Activated CD8-positive, alpha-beta memory T cell treated with anti-CD3 and anti-CD28 coated beads, Interleukin-2, amount 10 ng/mL, durations not matched to agents 7 days and 5 days (primary cell): ENCODE measurements around the gene FSHR. TPM values are rescaled to one million over a fixed set of nuclear protein-coding genes. Genes with fewer than 3 reads are reported as not detected.
A peak's percentile ranks its signal among the peaks of the same experiment; 100 is the strongest.

Source experiments
- ATAC-seq: fragments of 150-1000 bp; cut with Tn5 transposase; one replicate; pipeline ENCODE4 v1.10.0; 2021; ENCODE audit warnings: moderate library complexity
- CTCF ChIA-PET: fragments of 350-600 bp; sonication (Branson Sonifier 250); formaldehyde crosslinking; loops from one replicate; lab custom pipeline; 2021; ENCODE audit warnings: antibody characterized with exemption; lab: Charles Lee
- DNase-seq: peaks from one replicate; pipeline ENCODE4 v3.0.0-alpha.2; 2020
- H3K27ac Mint-ChIP-seq: one replicate; pipeline ENCODE4 v1.8.0; 2021; ENCODE audit warnings: mild to moderate bottlenecking, mixed read lengths
- H3K27me3 Mint-ChIP-seq: one replicate; pipeline ENCODE4 v1.8.0; 2021; ENCODE audit warnings: mixed read lengths
- H3K36me3 Mint-ChIP-seq: one replicate; pipeline ENCODE4 v1.8.0; 2021; ENCODE audit warnings: mild to moderate bottlenecking, mixed read lengths
- H3K4me1 Mint-ChIP-seq: one replicate; pipeline ENCODE4 v1.8.0; 2021; ENCODE audit warnings: mixed read lengths
- H3K4me3 Mint-ChIP-seq: one replicate; pipeline ENCODE4 v1.8.0; 2021; ENCODE audit warnings: mild to moderate bottlenecking, moderate library complexity, mixed read lengths
- H3K9me3 Mint-ChIP-seq: one replicate; pipeline ENCODE4 v1.8.0; 2022; ENCODE audit warnings: low read depth, mixed read lengths
- total RNA-seq, 2 experiments: library from RNA; stranded (reverse); gene quantifications; one replicate each; pipeline ENCODE4 v1.2.3, GENCODE V29; 2021

FSHR gene
- total RNA-seq, 2 experiments from 2014 or later, result not detected

DNA sequence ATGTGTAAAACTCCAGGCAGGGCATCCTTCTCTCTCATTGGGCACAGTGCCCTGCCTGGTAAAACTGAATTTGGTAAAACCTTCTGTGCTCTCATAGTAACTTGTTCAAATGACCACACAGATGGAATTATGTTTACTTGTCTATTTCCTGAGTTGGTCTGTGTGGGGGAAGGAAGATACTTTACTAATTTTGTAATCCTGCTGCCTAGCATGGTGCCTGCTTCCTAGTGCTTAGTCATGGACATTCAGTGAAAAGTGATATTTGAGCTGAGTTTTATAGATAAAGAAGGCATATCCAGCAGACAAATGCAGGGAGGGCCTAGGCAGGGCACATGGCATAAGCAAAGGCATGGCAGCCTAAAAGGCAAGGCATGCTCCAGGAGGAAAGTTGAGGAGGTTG, 199.4 kb downstream of the FSHR start:
- Mint-ChIP-seq H3K4me1 (no peaks in the 10 kb centered on the region), H3K27ac (no peak overlapping the region), H3K9me3 (no peaks in the 10 kb centered on the region), H3K27me3 (no peaks in the 10 kb centered on the region), H3K36me3 (no peaks in the 10 kb centered on the region), H3K4me3 (no peak overlapping the region)
- CTCF ChIA-PET, result no interaction called here
- ATAC-seq (no peak), DNase-seq (no peak)

DNA sequence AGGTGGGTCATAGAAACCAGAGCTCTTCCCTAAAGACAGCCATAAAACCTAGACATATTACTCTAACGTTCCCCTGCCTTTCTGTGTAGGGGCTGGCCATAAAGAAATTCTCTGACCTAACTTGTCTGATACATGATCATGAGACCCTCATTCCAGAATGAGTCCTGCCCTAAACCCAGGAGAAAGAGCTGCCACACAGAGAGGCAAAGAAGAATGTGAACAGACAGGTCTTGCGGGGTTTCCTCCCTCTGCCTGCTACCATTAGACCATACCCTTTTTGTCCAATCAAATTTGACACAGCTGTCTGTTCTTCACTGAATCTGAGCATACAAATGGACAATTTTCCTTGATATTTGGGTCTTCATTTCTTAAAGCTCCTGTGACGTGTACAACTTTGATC, 200.0 kb downstream of the FSHR start:
- DNase-seq, result no peak
- H3K9me3 Mint-ChIP-seq, result no peaks in the 10 kb centered on the region
- H3K4me3 Mint-ChIP-seq, result no peak overlapping the region
- H3K27me3 Mint-ChIP-seq, result no peaks in the 10 kb centered on the region
- no peak for ATAC-seq
- H3K4me1 Mint-ChIP-seq, result no peaks in the 10 kb centered on the region
- CTCF ChIA-PET, result no interaction called here
- no peaks in the 10 kb centered on the region for H3K36me3 Mint-ChIP-seq
- H3K27ac Mint-ChIP-seq, result no peak overlapping the region

DNA sequence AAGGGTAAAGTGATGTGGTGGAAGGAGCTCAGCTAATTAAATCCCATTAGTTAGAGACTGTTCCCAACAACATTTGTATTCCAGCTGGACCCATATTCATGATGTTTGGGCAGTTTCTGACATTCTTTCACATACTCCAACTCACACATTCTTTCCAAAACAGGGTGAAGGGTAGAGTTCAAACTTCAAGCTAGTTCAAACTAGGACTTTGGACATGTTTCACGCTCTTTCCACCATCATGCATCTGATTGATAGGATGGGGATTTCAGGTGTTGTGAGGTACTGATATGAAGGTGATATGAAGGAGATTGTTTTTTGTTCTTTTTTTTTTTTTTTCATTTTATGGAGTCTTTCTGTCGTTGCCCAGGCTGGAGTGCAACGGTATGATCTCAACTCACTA, 201.7 kb downstream of the FSHR start:
- Mint-ChIP-seq H3K9me3 (no peaks in the 10 kb centered on the region), H3K36me3 (no peaks in the 10 kb centered on the region), H3K27ac (no peak overlapping the region), H3K4me1 (no peaks in the 10 kb centered on the region), H3K4me3 (no peak overlapping the region), H3K27me3 (no peaks in the 10 kb centered on the region)
- no peak for DNase-seq
- CTCF ChIA-PET, result interaction anchor here (1.1 kb wide), 1 partner anchor 16 kb away, joined by 3 read pairs; no protein-coding TSS in a partner anchor
- no peak for ATAC-seq

DNA sequence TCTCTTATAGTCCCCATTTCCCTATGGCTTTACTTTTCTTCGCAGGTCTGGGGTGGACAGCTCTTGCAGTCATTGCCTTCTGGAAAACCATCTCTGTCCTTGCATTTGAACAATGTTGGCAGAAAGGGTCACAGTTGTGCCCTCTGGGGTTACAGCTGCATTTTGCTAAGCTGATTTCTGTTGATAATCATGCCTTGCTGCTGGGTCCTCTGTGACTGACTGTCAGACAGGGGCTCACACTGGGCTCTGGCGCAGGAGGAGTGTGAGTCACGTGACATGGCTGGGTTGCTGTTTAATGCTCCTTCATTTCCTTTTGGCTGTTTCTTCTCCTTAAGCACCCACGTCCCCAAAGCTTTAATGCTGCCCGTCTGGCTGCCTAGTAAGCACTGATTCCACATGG, 202.2 kb downstream of the FSHR start:
- Mint-ChIP-seq H3K4me3 (no peak overlapping the region), H3K27ac (no peak overlapping the region), H3K4me1 (no peaks in the 10 kb centered on the region), H3K36me3 (no peaks in the 10 kb centered on the region), H3K9me3 (no peaks in the 10 kb centered on the region), H3K27me3 (no peaks in the 10 kb centered on the region)
- DNase-seq, result no peak
- ATAC-seq, result no peak
- CTCF ChIA-PET, result interaction anchor here (1.1 kb wide), 1 partner anchor 15 kb away, joined by 3 read pairs; no protein-coding TSS in a partner anchor

DNA sequence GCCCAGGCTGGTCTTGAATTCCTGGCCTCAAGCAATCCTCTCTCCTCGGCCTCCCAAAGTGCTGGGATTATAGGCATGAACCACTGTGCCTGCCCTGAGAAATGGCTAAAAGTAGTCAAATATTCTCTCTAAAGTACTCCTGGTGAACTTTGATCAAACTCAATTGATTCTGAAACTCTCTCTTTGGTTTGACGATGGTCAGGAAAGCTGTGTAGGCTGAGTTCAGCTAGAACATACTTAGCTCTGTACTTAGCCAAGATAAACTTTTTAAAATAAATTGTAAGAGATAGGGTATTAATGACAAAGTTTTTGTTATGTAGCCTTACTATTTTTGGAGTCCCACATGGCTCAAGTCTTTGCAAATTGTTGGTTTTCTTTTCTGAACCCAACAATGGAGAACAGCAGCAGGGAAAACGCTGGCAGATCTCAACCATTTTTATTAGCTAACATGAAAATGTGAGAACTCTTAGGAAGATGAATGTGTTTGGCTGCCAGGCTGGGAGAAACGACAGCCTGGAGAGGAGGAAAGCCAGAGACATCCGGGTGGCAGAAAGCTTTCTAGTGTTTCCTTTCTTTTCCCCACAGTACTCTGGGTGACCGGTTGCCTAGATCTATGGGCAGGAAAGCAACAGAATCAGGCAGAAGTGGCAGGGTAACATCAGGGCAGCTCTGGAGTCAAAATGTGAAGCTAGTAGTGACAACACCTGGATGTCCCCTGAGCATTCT, 205.8 kb downstream of the FSHR start:
- Mint-ChIP-seq H3K27ac (no peak overlapping the region), H3K4me3 (no peak overlapping the region), H3K27me3 (peaks cover 3% of the 10 kb centered on the region), H3K4me1 (no peaks in the 10 kb centered on the region), H3K36me3 (no peaks in the 10 kb centered on the region), H3K9me3 (no peaks in the 10 kb centered on the region)
- DNase-seq, result no peak
- CTCF ChIA-PET, result interaction anchor here (1.2 kb wide), 1 partner anchor 1543 kb away, joined by 3 read pairs; no protein-coding TSS in a partner anchor
- ATAC-seq, result no peak

DNA sequence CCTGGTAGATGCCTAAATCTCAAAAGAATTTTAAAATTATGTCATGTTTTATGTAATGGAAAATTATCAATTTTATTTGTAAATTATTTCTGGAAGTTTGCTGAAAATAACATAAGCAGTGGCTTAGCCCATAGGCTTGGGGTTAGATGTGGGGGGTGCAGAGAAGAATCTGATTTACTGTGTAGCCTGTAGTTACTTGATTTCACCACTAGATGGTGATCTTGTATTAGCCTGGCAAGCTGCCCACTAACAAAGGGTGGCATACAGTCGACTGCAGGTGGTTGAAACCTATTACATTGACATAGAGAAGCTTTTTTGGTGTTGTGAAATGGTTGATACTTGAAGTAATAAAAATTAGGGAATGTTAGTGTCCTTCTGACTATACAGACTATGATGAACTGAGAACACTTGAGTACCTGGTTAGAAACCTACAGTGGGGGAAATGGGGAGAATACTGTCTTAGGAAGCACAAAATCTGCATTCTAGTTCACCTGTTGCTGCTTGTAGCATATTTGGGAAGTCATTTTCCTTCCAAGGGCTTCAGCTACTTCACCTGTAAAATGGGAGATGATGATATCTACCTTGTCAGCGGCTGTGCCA, 207.8 kb downstream of the FSHR start:
- H3K9me3 Mint-ChIP-seq, result no peaks in the 10 kb centered on the region
- no peak overlapping the region for H3K27ac Mint-ChIP-seq
- H3K36me3 Mint-ChIP-seq, result no peaks in the 10 kb centered on the region
- H3K4me3 Mint-ChIP-seq, result no peak overlapping the region
- CTCF ChIA-PET, result interaction anchor here (0.6 to 1.6 kb wide), 6 partner anchors 10 to 1545 kb away, joined by 3 to 8 read pairs (median 6); no protein-coding TSS in a partner anchor
- peak; percentile 41 for DNase-seq
- H3K4me1 Mint-ChIP-seq, result no peaks in the 10 kb centered on the region
- peaks cover 3% of the 10 kb centered on the region for H3K27me3 Mint-ChIP-seq
- peak; percentile 53 for ATAC-seq

DNA sequence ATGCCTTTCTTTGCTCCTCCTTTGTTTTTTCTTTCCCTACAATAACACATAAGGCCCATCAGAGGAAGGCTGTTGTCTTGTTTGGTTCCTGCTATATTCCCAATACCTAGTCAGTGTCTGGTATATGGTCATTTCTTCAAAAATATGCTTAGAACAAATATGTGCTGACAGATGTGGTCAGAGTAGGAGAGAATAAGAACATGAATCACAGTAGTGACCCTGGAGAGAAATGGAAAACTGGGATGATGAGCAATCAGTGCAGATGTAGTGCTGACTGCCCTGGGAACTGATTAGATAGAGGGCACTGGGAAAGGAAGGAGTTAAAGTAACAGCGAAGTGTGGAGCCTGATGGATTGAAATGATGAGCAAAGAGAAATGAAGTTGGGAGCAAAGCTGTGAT, 209.4 kb downstream of the FSHR start:
- CTCF ChIA-PET, result interaction anchor here (1.0 kb wide), 1 partner anchor 16 kb away, joined by 4 read pairs; no protein-coding TSS in a partner anchor
- no peak for ATAC-seq
- H3K4me1 Mint-ChIP-seq, result no peaks in the 10 kb centered on the region
- no peak for DNase-seq
- H3K36me3 Mint-ChIP-seq, result no peaks in the 10 kb centered on the region
- H3K9me3 Mint-ChIP-seq, result no peaks in the 10 kb centered on the region
- H3K27ac Mint-ChIP-seq, result no peak overlapping the region
- H3K27me3 Mint-ChIP-seq, result peaks cover 3% of the 10 kb centered on the region
- no peak overlapping the region for H3K4me3 Mint-ChIP-seq

DNA sequence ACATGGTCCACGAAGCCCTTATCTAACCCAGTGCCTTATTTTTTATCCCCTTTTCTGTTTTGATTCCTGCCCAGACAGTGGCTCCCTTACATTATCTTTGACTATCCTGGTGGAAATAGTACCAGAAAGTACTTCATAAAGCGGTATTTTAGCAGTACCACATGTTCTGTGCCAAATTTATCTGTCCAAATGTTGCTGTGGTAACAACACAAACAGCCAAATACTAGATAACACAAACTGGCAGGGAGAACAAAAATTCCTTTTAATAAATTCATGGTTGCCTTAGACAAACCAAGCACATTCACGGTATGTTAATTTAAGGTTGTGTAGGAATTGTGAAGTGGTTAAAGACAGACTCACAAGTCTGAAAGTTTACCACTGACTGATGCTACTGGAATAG, 210.9 kb downstream of the FSHR start:
- ATAC-seq, result no peak
- H3K4me3 Mint-ChIP-seq, result no peak overlapping the region
- CTCF ChIA-PET, result no interaction called here
- DNase-seq, result no peak
- H3K27me3 Mint-ChIP-seq, result peaks cover 3% of the 10 kb centered on the region
- H3K27ac Mint-ChIP-seq, result no peak overlapping the region
- H3K9me3 Mint-ChIP-seq, result no peaks in the 10 kb centered on the region
- no peaks in the 10 kb centered on the region for H3K36me3 Mint-ChIP-seq
- no peaks in the 10 kb centered on the region for H3K4me1 Mint-ChIP-seq

DNA sequence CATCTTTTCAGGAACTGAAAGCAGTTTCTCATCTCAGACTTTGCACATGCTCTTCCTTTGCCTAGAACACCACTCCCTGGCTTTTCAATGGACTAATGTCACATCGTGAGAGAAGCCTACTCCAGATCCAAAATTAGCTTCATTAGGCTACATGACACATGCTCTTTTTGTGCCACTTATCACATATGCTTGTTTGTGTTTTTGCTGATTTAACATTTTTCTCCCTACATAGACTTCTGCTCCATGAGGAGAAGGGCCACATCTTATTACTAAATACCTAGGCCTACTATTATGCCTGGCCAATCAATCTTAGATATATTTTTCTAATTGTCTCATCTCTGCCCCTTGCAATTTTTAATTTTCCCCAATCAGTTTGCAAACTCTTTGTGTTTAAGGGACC, 212.4 kb downstream of the FSHR start:
- H3K36me3 Mint-ChIP-seq, result no peaks in the 10 kb centered on the region
- no peak overlapping the region for H3K27ac Mint-ChIP-seq

DNA sequence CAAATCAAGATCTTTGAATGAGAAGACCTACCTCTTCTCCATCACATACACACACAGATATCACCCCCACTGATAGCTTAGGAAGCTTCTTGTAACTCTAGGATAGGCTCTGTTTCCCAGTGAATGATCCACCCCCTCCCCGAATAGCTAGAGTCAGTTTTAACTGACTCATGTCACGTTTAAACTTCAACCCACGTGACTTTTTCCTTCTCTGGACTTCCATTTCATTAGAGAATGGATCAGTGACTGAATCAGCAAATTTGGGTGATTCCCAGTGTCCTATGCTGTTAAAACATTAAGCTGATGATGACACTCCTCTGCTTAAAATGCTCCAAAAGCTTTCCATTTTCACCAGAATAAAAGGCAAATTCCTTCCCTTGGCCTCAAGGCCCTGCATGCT, 212.9 kb downstream of the FSHR start:
- no peaks in the 10 kb centered on the region for H3K4me1 Mint-ChIP-seq
- no peak overlapping the region for H3K27ac Mint-ChIP-seq
- no peak overlapping the region for H3K4me3 Mint-ChIP-seq
- H3K27me3 Mint-ChIP-seq, result peaks cover under 1% of the 10 kb centered on the region
- H3K36me3 Mint-ChIP-seq, result no peaks in the 10 kb centered on the region
- no peak for ATAC-seq
- DNase-seq, result no peak
- CTCF ChIA-PET, result no interaction called here
- H3K9me3 Mint-ChIP-seq, result no peaks in the 10 kb centered on the region

More for the DNA sequence above, 212.4 kb downstream of the FSHR start:
- DNase-seq, result no peak
- Mint-ChIP-seq H3K27me3 (peaks cover 3% of the 10 kb centered on the region), H3K4me1 (no peaks in the 10 kb centered on the region), H3K4me3 (no peak overlapping the region), H3K9me3 (no peaks in the 10 kb centered on the region)
- ATAC-seq, result no peak
- CTCF ChIA-PET, result no interaction called here

DNA sequence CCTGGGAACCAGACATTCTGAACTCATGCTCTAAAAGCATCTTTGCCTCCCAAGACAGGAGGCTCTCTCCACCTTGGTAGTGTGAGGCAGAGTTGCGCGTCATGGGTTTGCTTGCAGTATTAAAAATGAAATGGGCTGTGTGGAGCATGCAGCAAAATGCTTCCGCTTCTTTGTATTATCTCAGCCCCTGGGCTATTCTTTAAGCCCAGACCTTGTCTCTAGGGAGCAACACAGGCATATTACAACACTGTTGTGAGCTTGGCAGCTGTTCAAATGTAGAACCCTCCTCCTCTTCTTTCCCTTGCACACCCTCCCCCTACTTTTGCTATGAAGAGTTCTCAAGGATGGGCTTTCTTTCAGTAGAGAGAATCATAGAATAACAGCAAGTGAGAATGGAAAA, 213.7 kb downstream of the FSHR start:
- no peak for DNase-seq
- Mint-ChIP-seq H3K4me3 (no peak overlapping the region), H3K36me3 (no peaks in the 10 kb centered on the region), H3K27ac (no peak overlapping the region), H3K4me1 (no peaks in the 10 kb centered on the region), H3K9me3 (no peaks in the 10 kb centered on the region), H3K27me3 (no peaks in the 10 kb centered on the region)
- CTCF ChIA-PET, result no interaction called here
- ATAC-seq, result no peak

DNA sequence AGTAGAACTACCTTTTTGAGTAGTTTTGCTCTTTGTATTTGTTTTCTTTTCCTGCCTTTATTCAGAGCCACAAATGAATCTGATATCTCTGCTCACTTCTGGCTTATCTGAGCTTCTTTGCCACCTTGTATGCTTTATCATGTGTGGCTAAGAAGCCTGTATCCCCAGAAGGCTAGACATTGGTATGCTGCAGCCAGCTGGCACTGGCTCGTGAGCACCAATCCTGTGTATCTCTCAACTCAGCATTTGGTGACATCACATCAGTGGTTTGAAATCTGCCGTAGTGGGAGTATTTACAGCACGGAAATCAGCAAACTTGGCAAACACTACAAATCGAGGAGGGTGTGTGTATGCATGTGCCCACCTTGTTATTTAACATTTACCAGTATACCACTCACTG, 215.1 kb downstream of the FSHR start:
- Mint-ChIP-seq H3K36me3 (no peaks in the 10 kb centered on the region), H3K4me3 (no peak overlapping the region), H3K27ac (no peak overlapping the region), H3K9me3 (no peaks in the 10 kb centered on the region), H3K27me3 (no peaks in the 10 kb centered on the region), H3K4me1 (no peaks in the 10 kb centered on the region)
- CTCF ChIA-PET, result no interaction called here
- ATAC-seq, result no peak
- DNase-seq, result no peak

DNA sequence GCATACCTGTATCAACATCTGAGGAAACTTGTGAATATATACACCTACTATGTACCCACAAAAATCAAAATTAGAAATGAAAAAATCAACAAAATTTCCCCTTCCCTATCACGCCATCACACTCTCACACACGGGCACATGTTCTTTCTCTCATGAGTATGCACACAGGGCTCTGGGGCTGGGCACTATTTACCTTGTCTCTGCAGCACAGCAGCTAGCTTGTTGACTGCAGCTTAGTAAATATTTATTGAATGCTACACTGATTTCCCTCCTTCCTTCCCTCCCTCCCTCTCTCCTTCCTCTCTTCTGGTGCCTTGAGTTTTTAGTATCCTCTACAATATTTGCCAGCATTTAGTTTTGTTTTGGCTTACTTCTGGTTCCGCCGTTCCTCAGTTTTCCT, 216.1 kb downstream of the FSHR start:
- Mint-ChIP-seq H3K4me3 (no peak overlapping the region), H3K27ac (no peak overlapping the region), H3K9me3 (no peaks in the 10 kb centered on the region), H3K27me3 (no peaks in the 10 kb centered on the region), H3K4me1 (no peaks in the 10 kb centered on the region), H3K36me3 (no peaks in the 10 kb centered on the region)
- CTCF ChIA-PET, result no interaction called here
- ATAC-seq (no peak), DNase-seq (no peak)

DNA sequence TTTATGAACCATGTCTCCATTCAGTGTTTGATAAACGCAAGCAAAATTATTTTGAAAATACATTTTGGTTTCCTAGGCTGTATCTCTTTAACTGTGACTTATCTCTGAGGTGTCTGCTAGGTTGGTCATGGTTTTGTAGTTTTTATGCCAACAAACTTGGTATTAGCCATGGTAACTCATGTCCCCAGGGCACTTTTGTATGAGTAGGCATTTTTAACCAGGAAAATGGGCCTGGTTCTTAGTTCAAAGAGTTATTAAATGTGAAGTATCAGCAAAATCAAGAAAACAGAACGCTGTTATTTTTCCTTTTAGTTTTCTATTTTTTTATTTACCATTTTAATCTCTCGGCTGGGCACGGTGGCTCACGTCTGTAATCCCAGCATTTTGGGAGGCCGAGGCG, 219.5 kb downstream of the FSHR start:
- Mint-ChIP-seq H3K4me1 (no peaks in the 10 kb centered on the region), H3K36me3 (no peaks in the 10 kb centered on the region), H3K4me3 (no peak overlapping the region), H3K9me3 (no peaks in the 10 kb centered on the region), H3K27ac (no peak overlapping the region), H3K27me3 (no peaks in the 10 kb centered on the region)
- ATAC-seq (no peak), DNase-seq (no peak)
- CTCF ChIA-PET, result no interaction called here
